ENCODE measurements around the gene DAB1.

GRCh38 chr1:57208741-57209302 lies 215.0 kb downstream of the DAB1 start:
- TF ChIP-seq CTCF (IDR thresholded peaks at IDR 0.05; ENCODE audit: low read depth, low read length, poor library complexity, severe bottlenecking) (no peak), EZH2phosphoT487 (IDR thresholded peaks at IDR 0.05; ENCODE audit: borderline replicate concordance, low read length) (no peak)

All from DOHH2 (cell line).